ENCODE measurements around the gene NPRL2. TPM values are rescaled to one million over a fixed set of nuclear protein-coding genes. Genes with fewer than 3 reads are reported as not detected.
A peak's percentile ranks its signal among the peaks of the same experiment; 100 is the strongest.

Gene NPRL2
- total and polyA plus RNA-seq, 2 donors (not counting 1 experiment from before 2014, with no cell fraction given), result 21.4 to 27.2 TPM

DNA sequence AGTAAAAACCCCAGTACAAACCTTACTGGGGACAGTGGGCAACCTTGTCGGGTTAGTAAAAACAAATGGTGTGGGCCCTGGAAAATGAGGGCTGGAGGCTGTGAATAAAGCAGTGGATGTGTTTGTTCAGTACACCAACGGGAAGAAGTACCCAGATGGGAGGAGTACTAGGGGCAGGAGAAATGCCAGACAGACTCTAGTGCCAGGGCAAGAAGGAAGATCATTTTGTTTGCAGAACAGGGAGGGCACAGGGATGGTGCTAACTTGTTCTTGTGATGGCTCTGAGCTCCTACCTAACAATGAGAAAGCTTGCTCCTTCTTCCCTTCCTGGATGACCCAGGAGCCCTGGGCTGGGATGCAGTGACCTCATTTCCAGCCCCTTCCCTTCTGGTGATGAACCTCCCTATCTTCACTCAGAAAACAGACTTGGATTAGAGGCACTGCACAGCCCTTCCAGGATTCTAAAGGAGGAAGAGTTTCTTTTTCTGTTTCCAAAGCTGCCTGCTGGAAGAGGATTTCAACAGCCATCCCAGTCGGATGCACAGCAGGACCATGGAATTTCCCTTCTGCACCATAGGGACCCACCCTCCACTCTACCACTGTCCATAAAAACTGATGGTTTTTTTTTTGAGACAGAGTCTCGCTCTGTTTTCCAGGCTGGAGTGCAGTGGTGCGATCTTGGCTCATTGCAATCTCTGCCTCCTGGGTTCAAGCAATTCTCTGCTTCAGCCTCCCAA is 16.1 kb downstream of the NPRL2 start:
- H2AFZ ChIP-seq (ENCODE audit: low read length), result no peak overlapping the region
- peaks cover 18% of the 10 kb centered on the region for H3K4me1 ChIP-seq (ENCODE audit: control insufficient read depth, extremely low read depth, insufficient read depth, low read length)
- H3K27me3 ChIP-seq (ENCODE audit: control insufficient read depth, insufficient read depth, low read length), result no peaks in the 10 kb centered on the region
- peaks cover 75% of the 10 kb centered on the region for H3K79me2 ChIP-seq (ENCODE audit: control insufficient read depth, insufficient read depth, low read length)
- no peak for DNase-seq (ENCODE audit: low read depth in 2 of 2)
- peak overlapping the region in 1 of 4 experiments; percentile 1 for H3K4me3 ChIP-seq (replicated peaks in 1 of 4; ENCODE audit: control extremely low read depth in 1 of 4, insufficient read depth in 1 of 4, low read depth in 3 of 4, low read length in 4 of 4)
- no peaks in the 10 kb centered on the region for H3K9me3 ChIP-seq (ENCODE audit: control insufficient read depth, insufficient read depth, low read depth, low read length)
- peak overlapping the region; percentile 97 for H3K27ac ChIP-seq (ENCODE audit: insufficient read depth, low read length)
- peak overlapping the region; percentile 51 for H3K9ac ChIP-seq (ENCODE audit: insufficient read depth, low read length)
- TF ChIP-seq, protein P1, sequence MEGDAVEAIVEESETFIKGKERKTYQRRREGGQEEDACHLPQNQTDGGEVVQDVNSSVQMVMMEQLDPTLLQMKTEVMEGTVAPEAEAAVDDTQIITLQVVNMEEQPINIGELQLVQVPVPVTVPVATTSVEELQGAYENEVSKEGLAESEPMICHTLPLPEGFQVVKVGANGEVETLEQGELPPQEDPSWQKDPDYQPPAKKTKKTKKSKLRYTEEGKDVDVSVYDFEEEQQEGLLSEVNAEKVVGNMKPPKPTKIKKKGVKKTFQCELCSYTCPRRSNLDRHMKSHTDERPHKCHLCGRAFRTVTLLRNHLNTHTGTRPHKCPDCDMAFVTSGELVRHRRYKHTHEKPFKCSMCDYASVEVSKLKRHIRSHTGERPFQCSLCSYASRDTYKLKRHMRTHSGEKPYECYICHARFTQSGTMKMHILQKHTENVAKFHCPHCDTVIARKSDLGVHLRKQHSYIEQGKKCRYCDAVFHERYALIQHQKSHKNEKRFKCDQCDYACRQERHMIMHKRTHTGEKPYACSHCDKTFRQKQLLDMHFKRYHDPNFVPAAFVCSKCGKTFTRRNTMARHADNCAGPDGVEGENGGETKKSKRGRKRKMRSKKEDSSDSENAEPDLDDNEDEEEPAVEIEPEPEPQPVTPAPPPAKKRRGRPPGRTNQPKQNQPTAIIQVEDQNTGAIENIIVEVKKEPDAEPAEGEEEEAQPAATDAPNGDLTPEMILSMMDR (conservative IDR thresholded peaks at IDR 0.05 in 1 of 2, IDR thresholded peaks at IDR 0.05 in 1 of 2; ENCODE audit: low read depth in 1 of 2, low read length in 2 of 2), result no peak
- no peak for TF ChIP-seq EZH2 (IDR thresholded peaks at IDR 0.05; ENCODE audit: low read length, missing control alignments)
- peaks cover 22% of the 10 kb centered on the region for H3K36me3 ChIP-seq (ENCODE audit: control insufficient read depth, insufficient read depth, low read length)
- peak overlapping the region; percentile 64 for H3K4me2 ChIP-seq (ENCODE audit: extremely low read depth, insufficient read depth, low read length)
- no peaks in the 10 kb centered on the region for H4K20me1 ChIP-seq (ENCODE audit: control insufficient read depth, extremely low read depth, insufficient read depth, low read length)

GRCh38 chr3:50333744-50334328 is 16.7 kb downstream of the NPRL2 start:
- Histone ChIP-seq H4K20me1 (ENCODE audit: control insufficient read depth, extremely low read depth, insufficient read depth, low read length) (no peaks in the 10 kb centered on the region), H3K36me3 (ENCODE audit: control insufficient read depth, insufficient read depth, low read length) (peaks cover 23% of the 10 kb centered on the region), H3K4me3 (replicated peaks in 1 of 4; ENCODE audit: control extremely low read depth in 1 of 4, insufficient read depth in 1 of 4, low read depth in 3 of 4, low read length in 4 of 4) (peak overlapping the region in 1 of 4 experiments; percentile 1), H3K9ac (ENCODE audit: insufficient read depth, low read length) (peak overlapping the region; percentile 51), H3K27me3 (ENCODE audit: control insufficient read depth, insufficient read depth, low read length) (no peaks in the 10 kb centered on the region), H3K9me3 (ENCODE audit: control insufficient read depth, insufficient read depth, low read depth, low read length) (no peaks in the 10 kb centered on the region), H3K27ac (ENCODE audit: insufficient read depth, low read length) (peak overlapping the region; percentile 97), H3K79me2 (ENCODE audit: control insufficient read depth, insufficient read depth, low read length) (peaks cover 73% of the 10 kb centered on the region), H3K4me1 (ENCODE audit: control insufficient read depth, extremely low read depth, insufficient read depth, low read length) (peaks cover 18% of the 10 kb centered on the region), H2AFZ (ENCODE audit: low read length) (no peak overlapping the region), H3K4me2 (ENCODE audit: extremely low read depth, insufficient read depth, low read length) (peak overlapping the region; percentile 64)
- TF ChIP-seq, protein P1 (conservative IDR thresholded peaks at IDR 0.05 in 1 of 2, IDR thresholded peaks at IDR 0.05 in 1 of 2; ENCODE audit: low read depth in 1 of 2, low read length in 2 of 2), result no peak
- no peak for TF ChIP-seq EZH2 (IDR thresholded peaks at IDR 0.05; ENCODE audit: low read length, missing control alignments)
- DNase-seq (ENCODE audit: low read depth in 2 of 2), result peak; percentile 44 to 68

DNA sequence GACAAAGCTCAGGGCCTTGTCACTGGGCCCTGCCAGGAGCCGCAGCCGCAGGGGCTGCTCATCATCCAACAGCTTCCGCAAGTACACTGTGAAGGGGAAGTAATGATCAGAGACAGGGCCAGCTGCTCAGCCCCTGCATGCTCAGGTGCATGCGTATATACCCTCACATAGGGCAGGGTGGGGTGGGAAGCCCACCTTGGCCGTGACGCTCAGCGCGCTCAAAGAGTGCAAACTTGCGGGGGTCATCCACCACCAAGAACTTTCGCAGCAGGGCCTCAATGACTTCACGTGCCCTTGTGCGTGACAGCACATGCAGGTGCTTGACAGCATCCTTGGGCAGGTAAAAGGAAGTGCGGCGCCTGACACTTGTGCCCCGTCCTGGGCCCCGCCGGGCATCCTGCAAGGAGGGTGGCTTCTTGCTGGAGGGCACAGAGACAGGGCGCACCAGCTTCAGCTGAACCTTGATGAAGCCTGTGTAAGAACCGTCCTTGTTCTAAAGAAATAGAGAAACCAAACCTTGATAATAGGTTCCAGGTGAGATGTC is 19.1 kb downstream of the NPRL2 start:
- DNase-seq (ENCODE audit: low read depth in 2 of 2), result no peak
- peaks cover 20% of the 10 kb centered on the region for H3K4me1 ChIP-seq (ENCODE audit: control insufficient read depth, extremely low read depth, insufficient read depth, low read length)
- H3K79me2 ChIP-seq (ENCODE audit: control insufficient read depth, insufficient read depth, low read length), result peaks cover 69% of the 10 kb centered on the region
- no peak overlapping the region for H3K27ac ChIP-seq (ENCODE audit: insufficient read depth, low read length)
- H3K36me3 ChIP-seq (ENCODE audit: control insufficient read depth, insufficient read depth, low read length), result peaks cover 23% of the 10 kb centered on the region
- H3K4me2 ChIP-seq (ENCODE audit: extremely low read depth, insufficient read depth, low read length), result no peak overlapping the region
- H4K20me1 ChIP-seq (ENCODE audit: control insufficient read depth, extremely low read depth, insufficient read depth, low read length), result no peaks in the 10 kb centered on the region
- TF ChIP-seq, protein P1 (conservative IDR thresholded peaks at IDR 0.05 in 1 of 2, IDR thresholded peaks at IDR 0.05 in 1 of 2; ENCODE audit: low read depth in 1 of 2, low read length in 2 of 2), result no peak
- no peak for TF ChIP-seq EZH2 (IDR thresholded peaks at IDR 0.05; ENCODE audit: low read length, missing control alignments)
- H3K27me3 ChIP-seq (ENCODE audit: control insufficient read depth, insufficient read depth, low read length), result no peaks in the 10 kb centered on the region
- no peak overlapping the region for H3K9ac ChIP-seq (ENCODE audit: insufficient read depth, low read length)
- no peaks in the 10 kb centered on the region for H3K9me3 ChIP-seq (ENCODE audit: control insufficient read depth, insufficient read depth, low read depth, low read length)
- H3K4me3 ChIP-seq (replicated peaks in 1 of 4; ENCODE audit: control extremely low read depth in 1 of 4, insufficient read depth in 1 of 4, low read depth in 3 of 4, low read length in 4 of 4), result no peak overlapping the region
- H2AFZ ChIP-seq (ENCODE audit: low read length), result no peak overlapping the region
